Smooth muscle cell (in vitro differentiated cells): ENCODE measurements around the gene SDHAF2. TPM values are rescaled to one million over a fixed set of nuclear protein-coding genes. Genes with fewer than 3 reads are reported as not detected.

ENCODE experiments used
- DNase-seq: peaks from one replicate; lab custom pipeline; 2025; ENCODE audit not compliant: unreplicated experiment; lab: John Stamatoyannopoulos, UW
- H2AFZ ChIP-seq: fragments of 200-600 bp; sonication (generic); 2 replicates; pipeline ENCODE4 v1.6.0; 2016; ENCODE audit warnings: antibody characterized with exemption, low read depth, mild to moderate bottlenecking
- H3F3A ChIP-seq: fragments of 200-600 bp; sonication (generic); 2 replicates; pipeline ENCODE4 v1.6.0; 2017; ENCODE audit warnings: antibody characterized with exemption, low read depth
- H3K27ac ChIP-seq: fragments of 200-600 bp; sonication (generic); 2 replicates; pipeline ENCODE4 v1.5.1; 2016; ENCODE audit warnings: low read depth, mild to moderate bottlenecking
- H3K27me3 ChIP-seq: fragments of 200-600 bp; sonication (generic); 2 replicates; pipeline ENCODE4 v1.6.1; 2016; ENCODE audit warnings: low read depth, mild to moderate bottlenecking
- H3K36me3 ChIP-seq: fragments of 200-600 bp; sonication (generic); 2 replicates; pipeline ENCODE4 v1.5.1; 2016; ENCODE audit warnings: low read depth
- H3K4me1 ChIP-seq: fragments of 200-600 bp; sonication (generic); 2 replicates; pipeline ENCODE4 v1.5.1; 2016; ENCODE audit warnings: low read depth
- H3K4me2 ChIP-seq: fragments of 200-600 bp; sonication (generic); 2 replicates; pipeline ENCODE4 v1.6.0; 2016; ENCODE audit warnings: mild to moderate bottlenecking
- H3K4me3 ChIP-seq: fragments of 200-600 bp; sonication (generic); 2 replicates; pipeline ENCODE4 v1.5.1; 2016; ENCODE audit warnings: mild to moderate bottlenecking
- H3K79me2 ChIP-seq: fragments of 200-600 bp; sonication (generic); 2 replicates; pipeline ENCODE4 v1.6.0; 2016; ENCODE audit warnings: low read depth, mild to moderate bottlenecking
- H3K9ac ChIP-seq: fragments of 200-600 bp; sonication (generic); 2 replicates; pipeline ENCODE4 v1.6.0; 2016; ENCODE audit warnings: low read depth
- H3K9me3 ChIP-seq: fragments of 200-600 bp; sonication (generic); replicated peaks from 2 replicates; pipeline ENCODE4 v1.5.1; 2016; ENCODE audit warnings: low read depth
- H4K20me1 ChIP-seq: fragments of 200-600 bp; sonication (generic); 2 replicates; pipeline ENCODE4 v1.6.0; 2016; ENCODE audit warnings: low read depth
- CTCF ChIP-seq: fragments of 200-600 bp; sonication (generic); IDR thresholded peaks from 2 replicates; pipeline ENCODE4 v1.5.1; 2017; ENCODE audit warnings: borderline replicate concordance, mild to moderate bottlenecking, antibody characterized with exemption; ENCODE audit not compliant: insufficient read depth, poor library complexity, severe bottlenecking
- WGBS: methylation state at CpG from one replicate; pipeline ENCODE4 v1.1.7; 2016; ENCODE audit warnings: low lambda C conversion rate; 5-methylcytosine and 5-hydroxymethylcytosine counted together
- polyA plus RNA-seq: library from polyadenylated mRNA; unstranded; fragments of >200 nt; fragmentation: Nextera tagmentation; extraction: Ambion mirVana; gene quantifications from 2 replicates; pipeline ENCODE4 v1.2.1, GENCODE V29; 2016
- total RNA-seq: library from RNA; depleted of rRNA; stranded (reverse); fragments of >200 nt; gene quantifications from 2 replicates; pipeline ENCODE4 v1.2.3, GENCODE V29; 2014

Gene SDHAF2
- total and polyA plus RNA-seq, 2 experiments from 2014 or later, result 25.0 to 47.1 TPM

- H3K9ac ChIP-seq, result no peak overlapping the region
- 89% methylated on average over 15 of the region's 15 CpGs for WGBS
- H3K4me3 ChIP-seq, result no peak overlapping the region
- no peaks in the 10 kb centered on the region for H3K9me3 ChIP-seq
- no peak overlapping the region for H2AFZ ChIP-seq
- no peak for TF ChIP-seq CTCF
- H3K79me2 ChIP-seq, result no peaks in the 10 kb centered on the region
- no peaks in the 10 kb centered on the region for H3K4me1 ChIP-seq
- no peaks in the 10 kb centered on the region for H4K20me1 ChIP-seq
- no peaks in the 10 kb centered on the region for H3K27me3 ChIP-seq
- peaks cover 1% of the 10 kb centered on the region for H3F3A ChIP-seq
- H3K36me3 ChIP-seq, result no peaks in the 10 kb centered on the region
- no peak overlapping the region for H3K27ac ChIP-seq
- no peak overlapping the region for H3K4me2 ChIP-seq
- DNase-seq, result no peak
Measured at GRCh38 chr11:61384271-61385242, 45.4 kb upstream of the SDHAF2 start.

- TF ChIP-seq CTCF, result no peak
- Histone ChIP-seq H2AFZ (no peak overlapping the region), H3K4me2 (no peak overlapping the region), H3K27me3 (no peaks in the 10 kb centered on the region), H3K9me3 (no peaks in the 10 kb centered on the region), H3K4me1 (peaks cover 4% of the 10 kb centered on the region), H3K9ac (no peak overlapping the region), H3F3A (no peaks in the 10 kb centered on the region), H3K27ac (no peak overlapping the region), H3K79me2 (no peaks in the 10 kb centered on the region), H3K4me3 (no peak overlapping the region), H4K20me1 (no peaks in the 10 kb centered on the region), H3K36me3 (peaks cover 3% of the 10 kb centered on the region)
- no peak for DNase-seq
- 95% methylated on average over 1 of the region's 1 CpG for WGBS
Measured at GRCh38 chr11:61390161-61390560, 39.8 kb upstream of the SDHAF2 start.

- no peaks in the 10 kb centered on the region for H3K9me3 ChIP-seq
- peak overlapping the region; percentile 47 for H3K9ac ChIP-seq
- peaks cover 4% of the 10 kb centered on the region for H3K4me1 ChIP-seq
- peaks cover 3% of the 10 kb centered on the region for H3K36me3 ChIP-seq
- H3K27me3 ChIP-seq, result no peaks in the 10 kb centered on the region
- peak overlapping the region; percentile 80 for H2AFZ ChIP-seq
- DNase-seq, result no peak
- no peaks in the 10 kb centered on the region for H3K79me2 ChIP-seq
- WGBS, result 11% methylated on average over 15 of the region's 15 CpGs
- H3K27ac ChIP-seq, result no peak overlapping the region
- H3K4me3 ChIP-seq, result peak overlapping the region; percentile 82
- H3F3A ChIP-seq, result no peaks in the 10 kb centered on the region
- H4K20me1 ChIP-seq, result no peaks in the 10 kb centered on the region
- H3K4me2 ChIP-seq, result peak overlapping the region; percentile 88
- TF ChIP-seq CTCF, result no peak
Measured at GRCh38 chr11:61392981-61393595, 36.8 kb upstream of the SDHAF2 start.
